Measurements from ENCODE around the gene HELT. TPM values are rescaled to one million over a fixed set of nuclear protein-coding genes. Genes with fewer than 3 reads are reported as not detected.

HELT gene
- total RNA-seq, 4 donors from 2014 or later, result not detected

GRCh38 chr4:185054272-185054671, 36.0 kb downstream of the HELT start:
- Histone ChIP-seq H3K4me3 (no peak overlapping the region), H3K9me3 (no peaks in the 10 kb centered on the region), H3K27me3 (no peaks in the 10 kb centered on the region), H3K27ac (no peak overlapping the region), H3K36me3 (no peaks in the 10 kb centered on the region), H3K4me1 (no peaks in the 10 kb centered on the region)
- ATAC-seq, result no peak
- no peak for TF ChIP-seq POLR2A (IDR thresholded peaks at IDR 0.05)
- no peak for TF ChIP-seq CTCF (IDR thresholded peaks at IDR 0.05 in 4 of 5, conservative IDR thresholded peaks at IDR 0.05 in 1 of 5)
- DNase-seq, result no peak
- in situ Hi-C loops (cut with MboI; ENCODE audit: low sequenced_read_pairs in 4 of 4) (no loop called here), intact Hi-C loops (cut with DNase I; ENCODE audit: low total_unique reads) (no loop called here)

GRCh38 chr4:185054886-185055285, 36.6 kb downstream of the HELT start:
- in situ Hi-C loops (cut with MboI; ENCODE audit: low sequenced_read_pairs in 4 of 4) (no loop called here), intact Hi-C loops (cut with DNase I; ENCODE audit: low total_unique reads) (no loop called here)
- Histone ChIP-seq H3K36me3 (no peaks in the 10 kb centered on the region), H3K4me3 (no peak overlapping the region), H3K27me3 (no peaks in the 10 kb centered on the region), H3K9me3 (no peaks in the 10 kb centered on the region), H3K27ac (no peak overlapping the region), H3K4me1 (no peaks in the 10 kb centered on the region)
- ATAC-seq (no peak), DNase-seq (no peak)
- TF ChIP-seq POLR2A (IDR thresholded peaks at IDR 0.05) (no peak), CTCF (IDR thresholded peaks at IDR 0.05 in 4 of 5, conservative IDR thresholded peaks at IDR 0.05 in 1 of 5) (no peak)

- ATAC-seq (no peak), DNase-seq (no peak)
- no peaks in the 10 kb centered on the region for H3K27me3 ChIP-seq
- no peak for TF ChIP-seq CTCF (IDR thresholded peaks at IDR 0.05 in 4 of 5, conservative IDR thresholded peaks at IDR 0.05 in 1 of 5)
- no peak for TF ChIP-seq POLR2A (IDR thresholded peaks at IDR 0.05)
- H3K27ac ChIP-seq, result no peak overlapping the region
- in situ Hi-C loops (cut with MboI; ENCODE audit: low sequenced_read_pairs in 4 of 4), result no loop called here
- H3K4me3 ChIP-seq, result no peak overlapping the region
- H3K36me3 ChIP-seq, result no peaks in the 10 kb centered on the region
- H3K9me3 ChIP-seq, result no peaks in the 10 kb centered on the region
- intact Hi-C loops (cut with DNase I; ENCODE audit: low total_unique reads), result loop anchor here (1.0 kb wide), 1 partner anchor 43 kb away; no protein-coding TSS in a partner anchor
- H3K4me1 ChIP-seq, result no peaks in the 10 kb centered on the region
Measured at GRCh38 chr4:185061610-185062009, 43.3 kb downstream of the HELT start.

- ATAC-seq (no peak), DNase-seq (no peak)
- in situ Hi-C loops (cut with MboI; ENCODE audit: low sequenced_read_pairs in 4 of 4) (no loop called here), intact Hi-C loops (cut with DNase I; ENCODE audit: low total_unique reads) (no loop called here)
- Histone ChIP-seq H3K27me3 (no peaks in the 10 kb centered on the region), H3K36me3 (no peaks in the 10 kb centered on the region), H3K4me3 (no peak overlapping the region), H3K9me3 (no peaks in the 10 kb centered on the region), H3K4me1 (no peaks in the 10 kb centered on the region), H3K27ac (no peak overlapping the region)
- TF ChIP-seq CTCF (IDR thresholded peaks at IDR 0.05 in 4 of 5, conservative IDR thresholded peaks at IDR 0.05 in 1 of 5), result no peak
- TF ChIP-seq POLR2A (IDR thresholded peaks at IDR 0.05), result no peak
Measured at GRCh38 chr4:185062606-185063005, 44.3 kb downstream of the HELT start.

- Histone ChIP-seq H3K4me3 (no peak overlapping the region), H3K27me3 (no peaks in the 10 kb centered on the region), H3K4me1 (no peaks in the 10 kb centered on the region), H3K27ac (no peak overlapping the region), H3K9me3 (no peaks in the 10 kb centered on the region), H3K36me3 (no peaks in the 10 kb centered on the region)
- DNase-seq, result no peak
- TF ChIP-seq CTCF (IDR thresholded peaks at IDR 0.05 in 4 of 5, conservative IDR thresholded peaks at IDR 0.05 in 1 of 5), result no peak
- TF ChIP-seq POLR2A (IDR thresholded peaks at IDR 0.05), result no peak
- ATAC-seq, result no peak
- in situ Hi-C loops (cut with MboI; ENCODE audit: low sequenced_read_pairs in 4 of 4) (no loop called here), intact Hi-C loops (cut with DNase I; ENCODE audit: low total_unique reads) (no loop called here)
Measured at GRCh38 chr4:185066179-185066578, 47.9 kb downstream of the HELT start.

Data from gastrocnemius medialis (tissue), 4 donors.